ENCODE measurements around the gene KIF13A. TPM values are rescaled to one million over a fixed set of nuclear protein-coding genes. Genes with fewer than 3 reads are reported as not detected.
"Not testable (repeated sequence)": the region's sequence is repeated elsewhere in the genome, so short reads cannot be mapped to it uniquely, and the experiment has no call there.

Gene KIF13A
- total RNA-seq, 1 donor from 2014 or later: 59.0 TPM

- no peak overlapping the region for H3K27ac ChIP-seq
- intact Hi-C loops (cut with DNase I): no loop called here
- peak; percentile 51 for ATAC-seq
These were observed 29.9 kb downstream of the KIF13A start for GRCh38 chr6:17957498-17957897.

GRCh38 chr6:17957086-17957485 is 30.3 kb downstream of the KIF13A start:
- Histone ChIP-seq H3K4me3 (no peak overlapping the region), H3K4me1 (peaks cover 39% of the 10 kb centered on the region), H3K36me3 (peaks cover 7% of the 10 kb centered on the region), H3K27me3 (no peaks in the 10 kb centered on the region), H3K27ac (no peak overlapping the region), H3K9me3 (no peaks in the 10 kb centered on the region)
- intact Hi-C loops (cut with DNase I): no loop called here
- ATAC-seq (no peak), DNase-seq (no peak)
- no peak for TF ChIP-seq CTCF (IDR thresholded peaks at IDR 0.05)

More at GRCh38 chr6:17957498-17957897, 29.9 kb downstream of the KIF13A start:
- no peaks in the 10 kb centered on the region for H3K9me3 ChIP-seq
- H3K4me3 ChIP-seq: no peak overlapping the region
- H3K36me3 ChIP-seq: peaks cover 7% of the 10 kb centered on the region
- DNase-seq: no peak
- TF ChIP-seq CTCF (IDR thresholded peaks at IDR 0.05): no peak
- H3K4me1 ChIP-seq: peaks cover 43% of the 10 kb centered on the region
- no peaks in the 10 kb centered on the region for H3K27me3 ChIP-seq

GRCh38 chr6:17950095-17950494 is 37.3 kb downstream of the KIF13A start:
- DNase-seq: no peak
- Histone ChIP-seq H3K9me3 (no peaks in the 10 kb centered on the region), H3K27ac (no peak overlapping the region)

GRCh38 chr6:17949168-17949567 is 38.3 kb downstream of the KIF13A start:
- ATAC-seq: no peak
- H3K4me1 ChIP-seq: peaks cover 26% of the 10 kb centered on the region

More at GRCh38 chr6:17950095-17950494, 37.3 kb downstream of the KIF13A start:
- intact Hi-C loops (cut with DNase I): no loop called here
- Histone ChIP-seq H3K4me1 (peaks cover 17% of the 10 kb centered on the region), H3K27me3 (no peaks in the 10 kb centered on the region), H3K4me3 (no peak overlapping the region), H3K36me3 (peaks cover 7% of the 10 kb centered on the region)
- TF ChIP-seq CTCF (IDR thresholded peaks at IDR 0.05): no peak
- no peak for ATAC-seq

GRCh38 chr6:17948725-17949124 is 38.7 kb downstream of the KIF13A start:
- no peaks in the 10 kb centered on the region for H3K27me3 ChIP-seq
- H3K36me3 ChIP-seq: peaks cover 7% of the 10 kb centered on the region
- intact Hi-C loops (cut with DNase I): no loop called here

More at GRCh38 chr6:17949168-17949567, 38.3 kb downstream of the KIF13A start:
- no peak for DNase-seq
- no peaks in the 10 kb centered on the region for H3K9me3 ChIP-seq
- H3K27ac ChIP-seq: no peak overlapping the region
- intact Hi-C loops (cut with DNase I): no loop called here
- H3K36me3 ChIP-seq: peaks cover 7% of the 10 kb centered on the region
- no peaks in the 10 kb centered on the region for H3K27me3 ChIP-seq
- H3K4me3 ChIP-seq: no peak overlapping the region
- TF ChIP-seq CTCF (IDR thresholded peaks at IDR 0.05): no peak

GRCh38 chr6:17947574-17947973 is 39.9 kb downstream of the KIF13A start:
- intact Hi-C loops (cut with DNase I); H3K27ac ChIP-seq; ATAC-seq; DNase-seq; H3K4me3 ChIP-seq; H3K27me3 ChIP-seq; H3K9me3 ChIP-seq; H3K36me3 ChIP-seq: not testable (repeated sequence)
- H3K4me1 ChIP-seq: peaks cover 27% of the 10 kb centered on the region

More at GRCh38 chr6:17948725-17949124, 38.7 kb downstream of the KIF13A start:
- TF ChIP-seq CTCF (IDR thresholded peaks at IDR 0.05): no peak
- H3K9me3 ChIP-seq: no peaks in the 10 kb centered on the region
- no peak overlapping the region for H3K27ac ChIP-seq
- H3K4me1 ChIP-seq: peaks cover 27% of the 10 kb centered on the region
- H3K4me3 ChIP-seq: no peak overlapping the region
- DNase-seq: no peak
- no peak for ATAC-seq

Data from upper lobe of right lung (tissue), 1 donor.